ENCODE results near the gene NEK10.

The NEK10 gene

DNA sequence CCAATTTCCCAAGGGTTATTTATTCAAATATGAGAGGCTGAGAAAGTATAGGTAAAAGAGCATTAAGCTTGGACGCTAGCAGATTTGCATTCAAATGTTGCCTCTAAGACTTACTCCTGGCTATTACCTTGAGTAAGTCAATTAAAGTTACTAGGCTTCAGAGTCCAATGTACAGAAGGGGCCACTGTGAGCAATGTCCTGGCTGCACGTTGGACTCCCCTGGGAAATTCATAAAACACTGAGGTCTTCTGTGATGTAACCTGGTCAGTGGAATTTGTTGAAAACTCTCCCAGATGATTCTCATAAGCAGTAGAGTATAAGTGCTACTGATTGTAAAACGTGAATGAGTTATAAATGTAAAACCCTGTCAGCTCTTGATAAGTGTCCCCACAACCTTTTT, 295.3 kb downstream of the NEK10 start:
- TF ChIP-seq, protein P1, sequence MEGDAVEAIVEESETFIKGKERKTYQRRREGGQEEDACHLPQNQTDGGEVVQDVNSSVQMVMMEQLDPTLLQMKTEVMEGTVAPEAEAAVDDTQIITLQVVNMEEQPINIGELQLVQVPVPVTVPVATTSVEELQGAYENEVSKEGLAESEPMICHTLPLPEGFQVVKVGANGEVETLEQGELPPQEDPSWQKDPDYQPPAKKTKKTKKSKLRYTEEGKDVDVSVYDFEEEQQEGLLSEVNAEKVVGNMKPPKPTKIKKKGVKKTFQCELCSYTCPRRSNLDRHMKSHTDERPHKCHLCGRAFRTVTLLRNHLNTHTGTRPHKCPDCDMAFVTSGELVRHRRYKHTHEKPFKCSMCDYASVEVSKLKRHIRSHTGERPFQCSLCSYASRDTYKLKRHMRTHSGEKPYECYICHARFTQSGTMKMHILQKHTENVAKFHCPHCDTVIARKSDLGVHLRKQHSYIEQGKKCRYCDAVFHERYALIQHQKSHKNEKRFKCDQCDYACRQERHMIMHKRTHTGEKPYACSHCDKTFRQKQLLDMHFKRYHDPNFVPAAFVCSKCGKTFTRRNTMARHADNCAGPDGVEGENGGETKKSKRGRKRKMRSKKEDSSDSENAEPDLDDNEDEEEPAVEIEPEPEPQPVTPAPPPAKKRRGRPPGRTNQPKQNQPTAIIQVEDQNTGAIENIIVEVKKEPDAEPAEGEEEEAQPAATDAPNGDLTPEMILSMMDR (conservative IDR thresholded peaks at IDR 0.05), result no peak

DNA sequence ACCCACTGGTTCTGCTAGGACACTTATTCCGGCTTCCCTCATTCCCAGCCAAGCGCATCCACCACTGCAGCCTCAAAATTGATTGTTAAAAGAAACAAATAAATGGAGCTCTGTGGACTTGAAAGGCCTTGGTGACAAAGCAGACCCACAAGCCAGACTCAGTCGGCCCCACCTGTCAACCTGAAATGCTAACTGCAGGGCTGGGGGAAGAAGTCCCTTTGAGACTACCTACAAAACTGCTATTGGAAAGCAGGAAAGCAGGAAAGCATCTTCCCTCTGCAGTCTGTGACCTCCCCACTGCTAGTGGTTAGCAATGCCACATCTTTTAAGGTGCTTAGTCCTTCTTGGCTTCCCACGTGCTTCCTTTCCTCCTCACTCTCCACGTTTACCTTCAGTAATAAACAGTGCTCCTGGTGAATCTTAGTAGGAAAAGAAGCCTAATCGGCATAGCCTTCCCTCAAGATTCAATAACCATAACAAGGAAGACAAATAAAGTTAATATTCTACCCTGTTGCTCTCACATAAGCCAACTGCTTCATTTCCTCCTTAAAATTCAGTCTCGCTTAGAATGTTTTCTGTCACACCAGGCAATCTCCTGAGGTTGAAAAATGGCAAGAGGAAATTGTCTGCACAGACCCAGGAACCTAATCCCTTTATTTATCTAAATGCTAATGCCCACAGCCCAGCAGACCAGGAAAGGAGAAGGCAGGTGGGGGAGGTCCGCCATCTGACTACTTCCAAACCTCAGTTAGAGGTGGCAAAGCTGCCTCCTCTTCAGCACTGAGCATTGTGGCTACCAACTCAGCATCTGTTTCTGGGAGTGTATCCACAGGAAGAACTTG, 296.2 kb downstream of the NEK10 start:
- H3K27ac ChIP-seq, result peak overlapping the region; percentile 13; the same call in 1 of the 2 replicates
- TF ChIP-seq, protein P1 (conservative IDR thresholded peaks at IDR 0.05), result no peak

More for the DNA sequence above, 295.3 kb downstream of the NEK10 start:
- H3K27ac ChIP-seq, result no peak overlapping the region

DNA sequence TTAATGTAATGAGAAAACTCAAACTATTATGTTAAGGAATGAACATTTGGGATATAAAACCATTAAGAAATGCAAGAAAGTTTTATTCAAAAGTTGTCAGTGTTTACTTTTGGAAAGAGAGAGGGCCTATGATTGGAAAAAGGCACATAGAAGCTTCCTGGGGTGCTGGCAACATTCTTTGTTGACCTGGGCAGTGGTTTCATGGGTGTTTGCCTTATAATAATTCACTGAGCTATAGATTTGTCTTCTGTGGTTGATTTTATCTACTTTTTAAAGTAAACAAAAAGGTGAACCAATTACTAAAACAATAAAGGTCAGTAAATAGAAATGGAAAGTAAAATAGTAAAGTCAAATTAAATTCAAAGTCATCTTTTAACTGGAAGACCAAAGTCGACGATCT, 308.8 kb downstream of the NEK10 start:
- H3K27ac ChIP-seq, result no peak overlapping the region
- TF ChIP-seq, protein P1 (conservative IDR thresholded peaks at IDR 0.05), result no peak

Data from VCaP (cell line).